Endothelial cell of umbilical vein (primary cell): ENCODE data around the gene DOP1A.

Experiments used
- CTCF ChIP-seq, 2 donors: IDR thresholded peaks; 1 replicate in 1 of 2; 2 replicates in 1 of 2; pipeline ENCODE4 v1.5.1; 2011; ENCODE audit warnings: low read length in 2 of 2, mild to moderate bottlenecking in 2 of 2, moderate library complexity in 2 of 2, control low read depth in 1 of 2, inconsistent platforms in 1 of 2, low read depth in 1 of 2; ENCODE audit not compliant: insufficient read depth in 1 of 2; ENCODE audit errors: extremely low read depth in 1 of 2
- EZH2 ChIP-seq: IDR thresholded peaks from 2 replicates; pipeline ENCODE4 v1.6.1; 2012; ENCODE audit warnings: borderline replicate concordance, low read depth, mild to moderate bottlenecking, moderate library complexity, low read length, inconsistent platforms; ENCODE audit not compliant: severe bottlenecking
- JUN ChIP-seq: IDR thresholded peaks from 2 replicates; pipeline ENCODE4 v1.6.1; 2011; ENCODE audit warnings: borderline replicate concordance, low read depth; ENCODE audit not compliant: insufficient read length, insufficient read depth
- POLR2A ChIP-seq: IDR thresholded peaks from 2 replicates; pipeline ENCODE4 v1.6.1; 2012; ENCODE audit warnings: low read depth, mild to moderate bottlenecking, control low read depth, low read length
- POLR2AphosphoS5 ChIP-seq: IDR thresholded peaks from 2 replicates; pipeline ENCODE4 v1.6.1; 2012; ENCODE audit warnings: low read depth, mild to moderate bottlenecking, control low read depth, low read length, moderate library complexity; ENCODE audit not compliant: insufficient read depth

GRCh38 chr6:83155794-83156193, 88.3 kb downstream of the DOP1A start:
- TF ChIP-seq CTCF (IDR thresholded peaks at IDR 0.05; ENCODE audit: extremely low read depth in 1 of 2, insufficient read depth in 1 of 2, low read depth in 1 of 2, low read length in 2 of 2) (no peak), JUN (no peak), POLR2AphosphoS5 (no peak), POLR2A (no peak), EZH2 (no peak)
